NCI-H1417 (cell line): ENCODE data around the gene NRGN.
"Not testable (repeated sequence)": the region's sequence is repeated elsewhere in the genome, so short reads cannot be mapped to it uniquely, and the experiment has no call there.

Experiments used
- DNase-seq, 3 experiments: peaks; one replicate each; lab custom pipeline; 2025; lab: John Stamatoyannopoulos, UW

The NRGN gene

GRCh38 chr11:124757320-124757719, 17.6 kb downstream of the NRGN start:
- DNase-seq, result no peak

GRCh38 chr11:124758355-124759265, 18.9 kb downstream of the NRGN start:
- DNase-seq, result no peak

GRCh38 chr11:124759266-124760204, 19.8 kb downstream of the NRGN start:
- no peak for DNase-seq

- no peak for DNase-seq
Observed at GRCh38 chr11:124760205-124760652, 20.5 kb downstream of the NRGN start.

GRCh38 chr11:124760806-124761205, 21.1 kb downstream of the NRGN start:
- DNase-seq, result no peak

- no peak for DNase-seq
Observed at GRCh38 chr11:124761301-124762104, 21.8 kb downstream of the NRGN start.

GRCh38 chr11:124762105-124762623, 22.4 kb downstream of the NRGN start, which contains the start of gene ESAM:
ESAM (minus strand) TSS chr11:124762290; CDS start chr11:124762154, 136 bp downstream.
- peak in 2 of 3 experiments; percentile 65 to 68 for DNase-seq

- DNase-seq, result peak in 2 of 3 experiments; percentile 78
Observed at GRCh38 chr11:124762624-124763155, 22.9 kb downstream of the NRGN start.

GRCh38 chr11:124763156-124763947, 23.6 kb downstream of the NRGN start:
- peak; percentile 58 to 92 (median 83) for DNase-seq

- no peak for DNase-seq
Observed at GRCh38 chr11:124766156-124766555, 26.4 kb downstream of the NRGN start.

- DNase-seq, result no peak
Observed at GRCh38 chr11:124768914-124769313, 29.2 kb downstream of the NRGN start.

- no peak for DNase-seq
Observed at GRCh38 chr11:124769806-124770774, 30.3 kb downstream of the NRGN start.

- not testable (repeated sequence) for DNase-seq
Observed at GRCh38 chr11:124770959-124771358, 31.2 kb downstream of the NRGN start.

GRCh38 chr11:124776865-124777645, 37.3 kb downstream of the NRGN start:
- DNase-seq, result no peak

- DNase-seq, result no peak
Observed at GRCh38 chr11:124778281-124778680, 38.5 kb downstream of the NRGN start.

- DNase-seq, result no peak
Observed at GRCh38 chr11:124779568-124779967, 39.8 kb downstream of the NRGN start.

- no peak for DNase-seq
Observed at GRCh38 chr11:124783002-124783401, 43.3 kb downstream of the NRGN start.

- no peak for DNase-seq
Observed at GRCh38 chr11:124784051-124784450, 44.3 kb downstream of the NRGN start.
